GM21737 (cell line): ENCODE measurements around the gene MRPL4.
A peak's percentile ranks its signal among the peaks of the same experiment; 100 is the strongest.

Experiments used
- ATAC-seq: cut with Tn5 transposase; IDR thresholded peaks from one replicate; pipeline ENCODE4 v1.9.1; 2021; ENCODE audit warnings: mild to moderate bottlenecking, moderate library complexity; ENCODE audit not compliant: unreplicated experiment

The MRPL4 gene

DNA sequence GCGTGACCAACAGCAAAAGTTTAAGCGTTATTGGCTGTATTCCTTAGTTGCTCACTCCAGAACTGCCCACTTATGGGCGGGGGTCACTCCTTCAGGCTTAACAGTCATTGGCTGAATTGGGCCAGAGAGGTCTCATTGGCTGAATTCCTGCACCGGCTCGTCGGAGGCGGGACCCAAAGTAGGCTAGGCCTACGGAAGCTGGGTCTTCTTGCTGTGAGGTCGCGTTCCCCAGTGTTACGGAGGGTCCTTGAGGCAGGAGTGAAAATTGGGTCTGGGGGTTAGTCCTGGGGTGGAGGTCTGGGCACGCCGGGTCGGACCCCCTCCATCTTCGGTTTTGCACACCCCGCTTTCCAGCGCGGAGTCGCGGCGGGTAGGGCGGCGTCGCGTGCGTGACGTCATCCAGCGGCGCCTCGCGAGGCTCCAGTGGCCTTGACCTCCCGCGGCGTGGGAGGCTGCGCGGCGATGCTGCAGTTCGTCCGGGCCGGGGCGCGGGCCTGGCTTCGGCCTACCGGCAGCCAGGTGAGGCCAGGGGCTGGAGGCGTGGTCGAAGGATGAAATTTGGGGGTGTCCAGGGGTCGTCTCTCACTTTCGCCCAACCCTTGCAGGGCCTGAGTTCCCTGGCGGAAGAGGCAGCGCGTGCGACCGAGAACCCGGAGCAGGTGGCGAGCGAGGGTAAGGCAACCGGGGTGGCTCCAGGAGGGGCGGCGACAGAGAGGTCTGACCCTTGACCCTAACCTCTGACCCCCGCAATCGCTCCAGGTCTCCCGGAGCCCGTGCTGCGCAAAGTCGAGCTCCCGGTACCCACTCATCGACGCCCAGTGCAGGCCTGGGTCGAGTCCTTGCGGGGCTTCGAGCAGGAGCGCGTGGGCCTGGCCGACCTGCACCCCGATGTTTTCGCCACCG lies at the start of gene MRPL4:
Gene MRPL4 (plus strand): TSS at position 423 of the 903 bp plus-strand sequence. CDS start 40 bp downstream, at position 463.
- ATAC-seq, result peak; percentile 72

DNA sequence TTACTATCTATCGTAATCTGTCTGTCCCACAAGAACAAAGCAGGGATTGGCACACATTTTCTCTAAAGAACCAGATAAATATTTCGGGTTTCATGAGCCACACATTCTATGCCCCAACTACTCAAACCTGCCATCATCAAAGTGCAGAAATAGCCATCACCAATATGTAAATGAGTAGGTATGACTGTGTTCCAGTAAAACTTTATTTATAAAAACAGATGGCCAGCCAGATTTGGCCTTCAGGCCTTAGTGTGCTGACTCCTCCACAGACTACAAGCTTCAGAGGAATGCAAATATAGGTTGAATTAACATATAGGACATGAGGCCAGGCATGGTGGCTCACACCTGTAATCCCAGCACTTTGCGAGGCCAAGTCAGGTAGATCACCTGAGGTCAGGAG lies 48.3 kb upstream of the MRPL4 start:
- ATAC-seq, result no peak

DNA sequence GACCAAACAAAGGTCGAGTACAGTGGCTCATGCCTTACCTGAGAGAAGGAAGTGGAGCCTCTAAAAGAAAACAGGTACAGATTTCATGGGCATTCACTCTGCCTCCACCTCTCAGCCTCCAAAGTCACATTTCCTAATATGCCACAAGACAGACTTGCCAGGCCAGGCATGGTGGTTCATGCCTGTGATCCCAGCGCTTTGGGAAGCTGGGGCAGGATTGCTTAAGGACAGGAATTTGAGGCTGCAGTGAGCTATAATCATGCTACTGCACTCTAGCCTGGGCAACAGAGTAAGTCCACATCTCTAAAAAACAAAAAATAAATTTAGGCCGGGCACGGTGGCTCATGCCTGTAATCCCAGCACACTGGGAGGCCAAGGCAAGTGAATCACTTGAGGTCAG lies 46.4 kb upstream of the MRPL4 start:
- ATAC-seq, result no peak

DNA sequence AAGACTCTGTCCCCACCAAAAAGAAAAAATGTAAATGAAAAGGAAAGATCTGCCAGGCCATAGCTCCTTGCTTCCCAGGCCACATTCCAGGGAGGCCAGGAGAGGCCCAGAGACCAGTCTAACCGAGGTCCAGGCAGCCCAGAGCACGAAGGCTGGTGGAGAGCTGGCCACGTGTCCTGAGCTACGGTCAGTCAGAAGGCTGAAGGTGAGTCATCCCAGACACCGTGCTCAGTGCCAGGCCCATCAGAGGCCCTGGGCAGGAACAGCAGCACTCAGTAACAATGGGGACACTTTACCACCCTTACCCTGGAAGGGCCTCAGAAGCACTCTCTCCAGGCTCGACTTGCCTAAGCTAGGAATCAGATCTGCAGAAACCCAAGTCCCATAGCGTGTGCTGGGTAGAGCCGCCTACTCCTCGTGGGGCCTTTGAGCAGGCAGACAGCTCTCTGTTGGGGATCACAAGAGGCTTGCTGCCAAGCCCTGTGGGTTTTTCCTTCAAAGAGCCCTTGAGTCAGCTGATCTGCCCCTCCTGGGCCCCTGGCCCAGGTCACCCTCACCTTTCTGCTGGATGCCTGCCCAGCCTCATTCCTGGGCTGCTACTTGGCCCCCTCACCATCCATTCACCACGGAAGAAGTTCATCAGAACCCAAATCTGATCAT lies 45.7 kb upstream of the MRPL4 start:
- no peak for ATAC-seq

DNA sequence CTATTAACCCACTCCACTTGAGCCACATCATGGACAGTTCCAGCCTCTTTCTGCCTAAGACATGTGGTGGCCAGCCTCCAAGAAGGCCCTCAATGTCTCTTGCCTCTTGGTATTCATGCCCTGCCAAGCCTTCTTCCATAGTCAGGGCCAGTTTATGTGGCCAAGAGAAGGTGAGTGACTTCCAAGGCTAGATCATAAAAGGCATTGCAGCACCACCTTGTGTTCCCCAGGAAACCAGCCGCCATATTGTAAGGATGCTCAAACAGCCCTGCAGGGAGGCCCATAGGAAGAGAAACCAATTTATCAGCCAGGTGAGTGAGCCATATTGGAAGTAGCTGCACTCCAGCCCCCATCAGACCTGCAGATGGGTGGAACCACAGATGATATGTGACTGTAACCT lies 45.0 kb upstream of the MRPL4 start:
- ATAC-seq, result no peak

DNA sequence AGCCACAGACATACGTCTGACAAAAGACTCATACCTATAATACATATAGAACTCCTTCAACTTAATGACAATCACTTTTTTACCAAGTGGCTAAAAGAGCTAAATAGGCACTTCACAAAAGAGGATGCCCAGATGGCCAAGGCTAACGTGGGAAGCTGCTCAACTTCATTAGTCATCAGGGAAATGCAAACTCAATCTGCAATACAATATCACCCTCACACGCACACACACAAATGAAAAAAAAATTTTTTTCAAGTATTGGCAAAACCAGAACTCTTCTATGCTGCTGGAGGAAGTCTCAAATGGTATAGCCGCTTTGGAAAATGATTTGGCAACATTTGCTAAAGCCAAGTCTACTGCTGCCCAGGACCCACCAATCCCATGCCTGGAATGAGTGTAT lies 42.7 kb upstream of the MRPL4 start:
- ATAC-seq, result no peak

DNA sequence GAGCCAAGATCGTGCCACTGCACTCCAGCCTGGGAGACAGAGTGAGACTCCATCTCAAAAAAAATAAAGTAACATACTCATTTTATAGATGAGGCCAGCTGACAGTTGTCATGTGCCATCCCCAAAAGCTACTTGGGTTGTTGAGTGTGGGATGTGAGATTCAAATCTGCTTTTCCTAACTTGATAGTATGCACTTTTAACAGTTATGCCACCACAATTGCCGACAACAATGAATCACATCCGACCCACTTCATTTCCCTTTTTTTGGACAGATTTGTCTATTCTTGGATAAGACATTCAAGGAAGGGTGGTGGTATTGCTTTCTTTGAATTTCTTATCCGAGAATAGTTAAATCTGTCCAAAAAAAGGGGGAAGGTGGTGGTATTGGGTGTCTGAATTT lies 41.0 kb upstream of the MRPL4 start:
- ATAC-seq, result no peak

DNA sequence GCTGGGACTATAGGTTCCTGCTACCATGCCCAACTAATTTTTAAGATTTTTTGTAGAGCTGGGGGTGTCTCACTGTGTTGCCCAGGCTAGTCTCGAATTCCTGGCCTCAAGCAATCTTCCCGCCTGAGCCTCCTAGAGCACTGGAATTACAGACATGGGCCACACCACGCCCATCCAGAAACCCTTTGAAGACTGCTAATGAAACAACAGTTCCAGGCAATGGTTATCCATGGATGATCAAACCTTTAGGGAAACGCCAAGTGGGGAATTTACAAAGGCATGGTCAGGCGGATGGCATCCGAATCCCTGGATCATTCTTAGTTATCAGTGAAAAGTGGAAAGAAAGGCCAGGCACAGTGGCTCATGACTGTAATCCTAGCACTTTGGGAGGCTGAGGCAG lies 40.3 kb upstream of the MRPL4 start:
- ATAC-seq, result no peak

DNA sequence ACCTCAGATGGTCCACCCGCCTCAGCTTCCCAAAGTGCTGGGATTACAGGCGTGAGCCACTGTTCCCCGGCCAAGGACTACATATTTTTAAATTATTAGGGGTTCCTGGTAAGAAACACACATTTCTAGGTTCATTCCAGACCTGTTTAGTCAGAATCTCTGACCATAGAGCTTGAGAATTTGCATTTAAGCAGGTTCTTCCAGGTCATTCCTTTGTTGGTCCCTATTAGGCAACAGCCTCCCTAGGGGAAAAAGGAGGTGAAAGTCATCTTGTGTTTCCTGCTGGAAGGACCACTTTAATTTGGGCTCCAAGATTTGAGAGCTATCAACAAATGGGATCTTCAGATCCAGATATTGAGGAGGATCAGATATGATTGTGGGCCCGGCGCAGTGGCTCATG lies 37.2 kb upstream of the MRPL4 start:
- no peak for ATAC-seq

DNA sequence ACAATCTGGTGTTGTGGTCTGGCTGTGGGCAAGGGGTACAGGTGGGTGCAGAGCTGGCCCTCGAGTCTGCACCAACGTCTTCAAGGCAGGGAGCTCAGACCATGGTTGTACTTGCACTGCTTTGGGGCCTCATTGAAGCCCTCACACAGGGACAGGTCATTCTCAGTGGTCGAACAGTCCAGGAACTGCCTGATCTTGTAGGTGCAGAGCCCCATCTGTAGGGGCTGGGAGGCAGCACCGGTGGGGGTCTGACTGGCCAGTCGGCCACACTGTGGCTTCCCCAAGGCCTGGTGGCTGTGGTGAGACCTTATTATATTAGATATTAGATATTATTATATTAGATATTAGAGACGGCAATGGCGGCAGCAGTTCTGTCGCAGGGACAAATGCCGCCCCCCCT lies 34.9 kb upstream of the MRPL4 start:
- ATAC-seq, result no peak

DNA sequence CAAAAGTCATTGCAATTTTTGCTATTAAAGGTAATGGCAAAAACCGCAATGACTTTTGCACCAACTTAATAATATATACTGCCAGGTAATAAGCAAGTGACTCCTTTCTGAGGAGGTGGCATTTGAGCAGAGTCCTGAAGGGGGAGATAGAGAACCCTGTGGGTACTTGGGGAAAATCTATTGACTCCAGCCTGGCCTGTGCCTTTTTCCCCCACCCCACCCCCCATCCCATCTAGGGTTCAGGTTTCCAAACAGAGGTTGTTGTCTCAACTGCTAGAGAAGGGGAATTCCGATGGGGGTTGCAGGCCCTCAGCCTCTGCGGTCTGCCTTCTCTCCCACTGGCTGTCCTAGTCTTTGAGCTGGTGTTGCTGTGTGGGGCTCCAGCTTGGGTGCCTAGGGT lies 32.3 kb upstream of the MRPL4 start:
- no peak for ATAC-seq

DNA sequence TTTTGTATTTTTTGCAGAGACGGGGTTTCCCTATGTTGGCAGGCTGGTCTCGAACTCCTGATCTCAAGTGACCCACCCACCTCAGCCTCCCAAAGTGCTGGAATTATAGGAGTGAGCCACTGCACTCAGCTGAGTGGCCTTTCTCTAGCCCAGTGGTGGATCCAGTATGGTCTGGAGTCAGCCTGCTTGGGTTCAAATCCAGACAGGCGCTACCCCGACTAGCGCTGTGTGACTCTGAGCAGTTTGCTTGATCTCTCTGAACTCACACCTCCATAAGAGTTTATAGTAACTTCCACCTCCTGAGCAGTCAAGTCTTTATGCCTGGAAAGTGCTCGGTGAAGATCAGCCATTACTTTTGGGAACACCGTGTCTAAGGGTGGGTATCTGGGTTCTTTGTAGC lies 31.3 kb upstream of the MRPL4 start:
- no peak for ATAC-seq

DNA sequence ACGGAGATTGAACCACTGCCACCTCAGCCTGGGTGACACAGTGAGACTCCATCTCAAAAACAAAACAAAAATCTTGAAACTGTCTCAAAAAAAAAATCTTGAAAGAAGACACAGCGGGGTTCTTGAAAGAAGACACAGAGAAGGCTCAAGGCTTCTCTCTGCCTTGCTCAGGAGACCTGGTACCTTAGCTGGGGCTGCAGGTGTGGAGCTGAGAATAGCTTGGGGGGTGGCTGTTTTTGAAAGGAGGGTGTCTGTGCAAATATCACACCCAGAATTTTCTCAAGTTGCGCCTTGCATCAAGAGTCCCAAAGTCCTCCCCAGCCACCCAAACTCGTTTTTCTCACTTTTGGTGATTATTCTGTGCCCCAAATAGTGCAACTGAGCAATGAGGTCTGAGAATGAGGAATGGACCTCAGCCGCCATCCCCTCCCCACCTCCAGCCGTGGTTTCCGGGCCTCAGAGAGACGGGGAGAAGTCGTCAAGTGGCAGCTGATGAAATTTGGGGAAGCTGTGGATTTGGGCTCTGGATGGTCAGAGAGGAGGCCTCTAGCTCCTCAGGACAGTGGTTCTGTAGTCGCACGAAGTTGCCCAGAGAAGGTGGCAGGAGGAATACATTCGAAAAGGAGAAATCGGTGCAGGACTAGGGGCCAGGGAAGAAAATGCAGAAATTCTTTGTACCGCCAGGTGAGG lies 29.7 kb upstream of the MRPL4 start:
- no peak for ATAC-seq

DNA sequence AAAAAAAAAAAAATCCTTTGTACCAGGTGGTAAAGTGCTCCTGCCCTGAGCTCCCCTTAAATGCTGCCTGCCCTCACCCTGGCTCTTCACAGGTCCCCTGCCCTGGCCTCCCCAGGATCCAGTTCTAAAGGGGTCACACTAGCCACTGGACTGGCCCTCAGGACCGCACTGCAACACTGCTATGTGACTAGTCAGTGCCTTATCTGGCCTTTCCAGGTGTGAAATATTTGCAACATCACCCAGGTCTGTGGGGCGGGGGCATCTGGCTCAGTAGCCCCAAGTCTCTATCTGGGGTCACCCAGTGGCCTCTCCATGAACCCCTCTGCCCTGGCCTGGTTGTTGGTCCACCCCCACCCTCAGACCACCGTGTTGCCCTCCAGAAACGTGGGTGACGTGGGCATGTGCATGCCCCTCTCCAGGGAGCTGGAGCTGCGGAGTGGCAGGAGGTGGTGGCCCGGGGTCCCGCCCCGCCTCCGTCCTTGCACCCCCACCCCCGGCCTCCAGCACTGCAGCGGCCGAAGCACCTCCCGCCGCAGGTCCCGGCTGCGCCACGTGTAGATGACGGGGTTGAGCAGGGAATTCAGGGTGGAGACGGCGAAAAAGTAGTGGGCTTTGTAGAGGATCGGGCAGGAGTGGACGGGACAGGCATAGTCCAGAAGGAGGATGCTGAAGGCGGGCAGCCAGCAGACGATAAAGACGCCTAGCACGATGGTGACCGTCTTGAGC lies 28.4 kb upstream of the MRPL4 start:
- ATAC-seq, result no peak

DNA sequence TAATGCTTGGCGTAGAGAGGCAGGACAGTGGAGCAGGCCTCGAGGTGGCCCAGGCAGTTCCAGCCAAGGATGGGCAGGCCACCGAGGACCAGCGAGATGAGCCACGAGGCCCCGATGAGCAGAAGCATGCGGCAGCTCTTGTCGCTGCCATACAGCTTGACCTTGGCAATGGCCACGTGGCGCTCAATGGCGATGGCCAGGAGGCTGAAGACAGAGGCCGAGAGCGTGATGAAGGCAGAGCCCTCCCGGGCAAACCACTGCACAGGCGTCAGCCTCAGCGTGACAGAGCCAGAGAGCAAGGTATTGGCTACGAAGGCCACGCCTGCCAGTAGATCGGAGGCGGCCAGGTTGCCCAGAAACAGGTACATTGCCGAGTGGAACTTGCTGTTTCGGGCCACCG lies 27.7 kb upstream of the MRPL4 start:
- ATAC-seq, result no peak

DNA sequence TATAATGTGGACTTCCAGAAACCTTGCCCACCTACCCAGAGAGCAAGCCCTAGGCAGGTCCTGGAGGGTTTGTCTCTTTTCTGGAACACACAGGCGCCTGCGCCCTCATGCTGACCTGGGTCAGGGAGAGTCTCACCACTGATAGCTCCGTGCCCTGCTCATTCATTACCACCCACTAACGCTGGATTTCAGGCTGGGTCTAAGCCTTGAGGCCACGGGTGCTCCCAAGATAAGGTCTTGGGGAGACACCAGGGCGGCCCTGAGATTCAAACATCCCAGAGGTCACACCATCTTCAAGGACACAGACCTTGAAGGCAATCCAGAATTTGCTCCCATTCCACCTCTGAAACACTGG lies 26.0 kb upstream of the MRPL4 start:
- no peak for ATAC-seq

DNA sequence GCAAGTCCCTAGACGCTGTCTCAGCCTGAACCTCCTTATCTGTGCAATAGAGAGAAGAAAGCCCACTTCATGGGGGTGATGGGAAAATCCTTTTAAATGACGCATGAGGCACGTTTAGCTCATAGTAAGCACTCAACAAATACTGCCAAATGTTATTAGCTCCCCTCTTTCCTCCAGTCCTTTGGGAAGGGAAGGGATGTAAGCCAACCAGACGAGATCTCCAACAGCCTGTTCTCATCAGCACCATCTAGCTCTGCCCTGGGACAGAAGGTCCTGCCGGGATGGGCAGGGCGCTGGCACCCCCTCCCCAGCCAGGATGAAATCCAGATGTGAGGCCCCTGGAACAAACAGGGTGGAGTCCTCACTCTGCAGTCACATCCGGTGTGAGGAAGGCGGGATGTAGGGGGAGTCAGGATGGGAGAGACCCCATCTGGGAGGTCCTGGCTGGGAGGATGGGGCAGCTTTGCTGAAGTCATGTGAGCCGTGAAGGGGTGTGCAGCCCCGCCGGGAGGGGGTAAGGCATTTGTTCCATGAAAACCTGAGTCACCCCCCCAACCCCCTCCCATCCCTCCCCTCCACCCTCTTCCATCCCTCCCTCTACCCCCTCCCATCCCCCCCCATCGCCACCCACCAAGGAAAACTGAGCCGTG lies 25.5 kb upstream of the MRPL4 start:
- ATAC-seq, result no peak

DNA sequence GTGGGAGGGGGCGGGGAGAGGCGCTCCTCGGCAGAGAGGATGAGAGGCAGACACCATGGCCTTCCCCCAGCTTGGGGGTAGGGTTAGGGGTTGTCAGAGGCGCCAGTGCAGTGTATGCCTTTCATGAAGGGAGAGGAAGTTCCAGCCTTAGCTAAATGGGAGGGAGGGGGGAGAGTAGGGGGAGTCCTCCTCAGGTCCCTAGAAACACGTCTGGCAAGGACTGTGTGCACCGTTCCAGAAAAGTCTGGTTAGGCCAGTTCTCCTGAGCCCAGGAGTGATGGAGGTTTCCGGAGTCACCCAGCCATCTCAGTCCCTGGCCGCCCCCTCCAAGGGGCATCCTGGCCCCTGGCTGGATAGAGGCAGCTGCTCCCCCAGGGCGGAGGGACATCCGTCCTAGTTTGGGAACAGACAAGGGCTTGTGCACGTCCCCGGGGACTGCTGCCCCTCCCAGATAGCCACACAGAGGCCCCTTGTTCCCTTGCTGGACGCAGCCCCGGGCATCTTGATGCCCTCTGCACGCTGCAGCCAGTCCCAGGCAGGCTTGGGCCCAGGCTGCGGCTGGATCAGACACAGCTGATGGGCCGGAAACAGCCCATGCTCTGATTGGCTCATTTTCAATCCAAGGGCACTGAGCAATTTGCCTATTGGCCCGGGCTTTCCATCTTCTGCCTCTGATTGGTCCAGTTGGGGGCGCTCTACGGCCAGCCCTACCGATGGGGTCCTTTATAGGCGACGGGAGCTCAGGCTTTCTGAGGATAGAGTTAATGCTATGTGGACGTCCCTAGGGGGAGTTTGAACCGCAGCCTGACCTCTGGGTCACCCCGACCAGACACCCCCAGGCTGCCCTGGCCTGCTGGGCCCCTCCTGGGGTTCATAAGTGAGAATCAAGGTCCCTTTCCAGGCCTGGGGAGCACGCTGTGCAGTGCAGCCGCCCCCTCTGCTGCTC lies 24.7 kb upstream of the MRPL4 start:
- no peak for ATAC-seq

DNA sequence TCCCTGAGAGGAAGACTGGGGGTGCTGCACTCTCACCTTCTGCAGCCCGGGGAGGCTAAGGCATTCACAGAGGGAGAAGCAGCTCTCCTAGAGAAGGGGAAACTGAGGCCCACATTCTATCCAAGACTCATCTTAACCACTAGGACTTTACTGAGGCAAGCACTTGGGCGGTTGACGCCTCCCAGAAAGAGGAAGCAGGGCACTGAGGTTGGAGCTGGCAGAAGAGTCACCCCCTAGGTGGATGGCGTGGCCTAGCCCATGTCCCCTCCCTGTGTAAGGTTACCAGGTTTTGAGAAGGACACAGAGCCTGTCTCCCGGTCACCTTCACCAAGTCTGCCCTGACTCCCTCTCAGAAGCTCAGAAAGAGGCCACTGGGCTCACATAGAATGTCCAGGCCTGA lies 23.6 kb upstream of the MRPL4 start:
- ATAC-seq, result no peak

DNA sequence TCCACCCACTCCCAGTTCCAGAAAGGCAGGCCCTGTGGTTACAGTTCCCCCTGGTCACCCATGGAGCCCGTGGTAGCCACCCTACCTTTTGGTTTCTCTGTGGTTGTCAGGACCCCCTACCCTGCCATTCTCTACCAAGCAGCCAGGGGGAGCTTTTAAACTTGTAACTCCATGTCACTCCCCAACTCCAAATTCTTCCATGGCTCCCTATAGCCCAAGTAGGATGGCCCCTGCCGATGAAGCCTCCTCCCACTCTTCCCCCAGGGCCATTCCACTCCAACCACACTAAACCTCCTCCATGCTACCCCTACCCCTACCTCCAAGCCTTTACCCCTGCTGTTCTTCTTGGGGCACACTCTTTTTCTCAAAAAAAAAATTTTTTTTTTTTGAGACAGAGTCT lies 23.1 kb upstream of the MRPL4 start:
- no peak for ATAC-seq
